Measurements from ENCODE around the gene LCORL.

DNA sequence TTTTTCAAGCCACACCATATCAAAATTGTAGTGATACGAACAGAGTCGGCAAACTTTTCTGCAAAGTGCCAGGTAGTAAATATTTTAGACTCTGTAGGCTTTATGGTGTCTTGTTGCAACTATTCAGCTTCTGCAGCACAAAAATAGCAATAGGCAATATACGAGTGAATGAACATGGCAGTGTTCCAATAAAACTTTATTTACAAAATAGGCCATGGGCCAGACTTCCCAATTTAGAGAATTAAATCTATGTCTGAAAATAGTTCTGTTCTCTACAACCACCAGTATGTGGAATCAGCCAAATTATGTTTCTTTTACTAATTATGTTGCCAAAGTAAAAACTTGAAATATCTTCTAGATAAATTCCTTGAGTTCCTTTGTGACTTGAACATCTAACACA, 154.3 kb downstream of the LCORL start:
- no peak for TF ChIP-seq TAF1 (IDR thresholded peaks at IDR 0.05; ENCODE audit: low read depth, low read length)
- TF ChIP-seq POLR2A (IDR thresholded peaks at IDR 0.05; ENCODE audit: low read depth, low read length), result no peak

All from GM12891 (cell line).